ENCODE measurements around the gene NFIA.

- no peak for TF ChIP-seq POLR2A (IDR thresholded peaks at IDR 0.05; ENCODE audit: low read depth, low read length)
- no peak for TF ChIP-seq TAF1 (IDR thresholded peaks at IDR 0.05; ENCODE audit: low read depth, low read length)
- TF ChIP-seq POLR2AphosphoS5 (IDR thresholded peaks at IDR 0.05; ENCODE audit: low read depth, low read length): no peak
- no peak for TF ChIP-seq SPI1 (IDR thresholded peaks at IDR 0.05; ENCODE audit: low read depth, low read length)
These were observed 250.4 kb downstream of the NFIA start for GRCh38 chr1:61332796-61333195.

Measured in GM12891 (cell line).